Left colon (tissue), 2 donors: ENCODE data around the gene NADSYN1. TPM values are rescaled to one million over a fixed set of nuclear protein-coding genes. Genes with fewer than 3 reads are reported as not detected.

ENCODE experiments used
- ATAC-seq: fragments of 200-7000 bp; cut with Tn5 transposase; one replicate; pipeline ENCODE4 v1.9.1; 2020; ENCODE audit warnings: mild to moderate bottlenecking, moderate library complexity
- DNase-seq, 2 donors: peaks; one replicate each; pipeline ENCODE4 v3.0.0-alpha.2; 2020
- intact Hi-C, 2 donors: fragments of 100-400 bp; cut with DNase I in 1 of 2; cut with micrococcal nuclease in 1 of 2; formaldehyde crosslinking; loops; one replicate each; pipeline versions ENCODE4 v1.11.2 to v1.14.0; 2022; cut with DNase I, micrococcal nuclease
- total RNA-seq, 2 donors: library from RNA; stranded (reverse); fragmentation: NEBNext Ultra II Directional; extraction: Animal tissue kit (Norgen Biotek cat#: 25700); gene quantifications; one replicate each; pipeline ENCODE4 v1.2.1, GENCODE V29; 2021
- donor health status: DM: no; HTN: no; CAD: no.
- donor health status: DM: yes; HTN: yes; CAD: no.

The NADSYN1 gene
- total RNA-seq, 2 donors from 2014 or later: 140 to 165 TPM

DNA sequence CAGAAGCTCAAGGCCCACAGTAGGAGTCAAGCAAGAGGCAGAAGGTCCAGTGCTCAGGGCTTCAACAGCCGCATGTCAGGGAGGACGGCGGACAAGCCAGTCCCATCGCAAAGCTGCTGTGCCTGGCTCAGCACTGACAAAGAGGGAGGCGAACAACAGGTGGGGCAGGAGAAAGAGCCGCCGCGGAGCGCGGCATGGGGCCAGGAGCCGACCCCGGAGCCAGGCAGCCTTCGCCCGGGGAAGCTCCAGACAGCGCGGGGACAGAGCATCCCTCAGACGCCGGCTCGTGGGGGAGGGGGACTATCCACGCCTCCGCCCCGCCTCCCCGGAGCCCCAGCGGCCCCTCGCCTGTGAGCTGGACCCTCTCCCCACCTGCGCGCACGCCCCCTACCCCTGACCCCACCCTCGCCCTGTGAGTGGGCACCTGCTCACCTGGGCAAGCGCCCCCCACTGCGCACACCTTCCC, 5.2 kb upstream of the NADSYN1 start:
- DNase-seq (peak in 1 of 2 donors; percentile 70), ATAC-seq (peak; percentile 38)
- intact Hi-C loops: no loop called here

DNA sequence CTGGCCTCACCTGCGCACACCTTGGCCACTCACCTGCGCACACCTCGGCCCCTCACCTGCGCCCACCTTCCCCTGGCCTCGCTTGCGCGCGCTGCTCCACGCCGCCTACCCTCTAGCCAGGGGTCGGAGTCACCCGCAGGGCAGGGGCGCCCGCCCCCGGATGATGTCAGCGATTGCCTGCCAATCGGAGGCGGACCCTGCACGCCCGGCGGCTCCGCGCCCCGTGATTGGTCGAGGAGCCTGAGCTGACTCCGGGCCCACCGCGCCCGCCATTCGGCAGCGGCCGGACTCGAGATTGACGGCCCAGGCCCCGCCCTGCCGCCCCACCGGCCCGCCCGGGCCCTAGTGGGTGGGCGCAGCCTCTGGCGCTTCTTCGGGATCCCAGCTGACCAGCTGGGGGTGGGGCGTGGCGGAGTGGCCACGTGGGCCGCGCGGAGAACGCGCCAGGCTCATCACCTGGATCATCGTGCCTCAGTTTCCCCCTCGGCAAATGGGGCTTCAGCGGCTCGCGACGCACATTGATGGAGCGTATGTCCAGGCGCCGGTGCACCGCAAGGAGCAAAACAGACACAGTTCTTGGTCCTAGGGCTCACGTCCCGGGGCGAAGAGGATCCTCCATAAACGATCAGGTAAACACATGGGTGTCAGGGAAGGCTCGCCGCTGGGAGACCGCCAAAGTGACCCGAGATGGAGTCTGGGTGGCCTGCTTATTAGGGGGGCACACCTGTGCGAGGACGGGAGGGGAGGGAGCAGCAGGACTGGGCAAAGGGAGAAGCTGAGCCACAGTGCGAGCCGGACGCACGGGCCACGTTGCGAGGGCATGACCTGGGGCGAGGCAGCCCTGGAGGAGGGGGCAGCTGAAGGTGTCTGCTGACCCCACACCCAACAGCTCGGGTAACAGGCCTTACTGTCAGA, 4.5 kb upstream of the NADSYN1 start, which contains the start of gene DHCR7:
TSS of gene DHCR7 (minus strand) at position 137 of the 915 bp plus-strand sequence. CDS start 3,441 bp downstream, outside the sequence.
- ATAC-seq: peak; percentile 77
- DNase-seq: peak; percentile 97 to 98
- intact Hi-C loops: no loop called here

DNA sequence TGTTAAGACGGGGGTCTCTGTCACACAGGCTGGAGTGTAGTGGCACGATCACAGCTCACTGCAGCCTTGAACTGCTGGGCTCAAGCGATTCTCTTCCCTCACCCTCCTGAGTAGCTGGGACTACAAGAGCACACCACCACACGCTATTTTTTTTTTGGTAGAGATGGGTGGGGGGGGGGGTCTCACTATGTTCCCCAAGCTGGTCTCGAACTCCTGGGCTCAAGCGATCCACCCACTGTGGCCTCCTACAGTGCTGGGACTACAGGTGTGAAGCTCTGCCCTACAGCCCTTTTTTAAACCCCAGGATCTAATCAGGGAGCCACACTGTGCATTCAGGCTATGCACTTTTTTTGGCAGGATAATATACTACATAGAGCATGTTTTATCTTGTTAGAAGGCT, 3.4 kb upstream of the NADSYN1 start:
- ATAC-seq: no peak

DNA sequence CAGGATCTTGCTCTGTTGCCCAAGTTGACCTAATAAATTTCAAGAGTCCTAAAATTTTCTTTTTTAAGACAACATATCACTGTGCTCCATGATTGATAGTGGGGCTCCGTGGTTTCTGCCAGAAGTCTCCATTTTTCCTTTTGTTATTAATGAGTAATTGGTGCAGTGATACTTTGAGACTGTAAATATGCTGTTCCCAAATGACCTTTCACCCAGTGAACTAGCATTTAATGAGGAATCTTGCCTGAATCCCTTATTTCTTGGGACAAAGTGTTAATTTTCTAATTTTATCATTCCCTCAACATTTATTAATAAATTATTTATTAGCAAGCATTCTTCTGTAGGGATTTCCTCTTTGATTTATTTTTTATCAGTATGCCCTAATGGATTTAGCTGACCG, 2.5 kb upstream of the NADSYN1 start:
- DNase-seq (no peak), ATAC-seq (no peak)
- intact Hi-C loops: no loop called here

More for the DNA sequence above, 3.4 kb upstream of the NADSYN1 start:
- intact Hi-C loops: no loop called here
- peak in 1 of 2 donors; percentile 19 for DNase-seq

DNA sequence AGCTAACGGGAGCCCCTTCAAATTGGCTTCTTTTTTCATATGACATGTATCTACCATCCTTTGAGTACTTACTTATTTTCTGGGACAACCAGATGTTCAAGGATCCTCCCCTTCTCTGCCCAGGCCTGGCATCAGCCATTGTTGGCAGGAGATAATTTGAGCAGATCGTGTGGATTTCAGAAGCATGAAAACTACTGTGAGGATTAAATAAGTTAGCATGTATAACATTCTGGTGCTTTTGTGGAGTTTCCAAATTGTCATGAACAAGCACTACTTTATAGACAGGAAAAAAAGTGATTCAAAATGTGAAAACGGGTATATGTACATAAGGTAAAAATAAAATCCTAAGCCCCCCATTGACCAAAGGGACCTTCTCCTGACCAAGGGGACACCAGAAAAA, 2.1 kb upstream of the NADSYN1 start:
- DNase-seq: no peak
- intact Hi-C loops: no loop called here
- ATAC-seq: no peak

DNA sequence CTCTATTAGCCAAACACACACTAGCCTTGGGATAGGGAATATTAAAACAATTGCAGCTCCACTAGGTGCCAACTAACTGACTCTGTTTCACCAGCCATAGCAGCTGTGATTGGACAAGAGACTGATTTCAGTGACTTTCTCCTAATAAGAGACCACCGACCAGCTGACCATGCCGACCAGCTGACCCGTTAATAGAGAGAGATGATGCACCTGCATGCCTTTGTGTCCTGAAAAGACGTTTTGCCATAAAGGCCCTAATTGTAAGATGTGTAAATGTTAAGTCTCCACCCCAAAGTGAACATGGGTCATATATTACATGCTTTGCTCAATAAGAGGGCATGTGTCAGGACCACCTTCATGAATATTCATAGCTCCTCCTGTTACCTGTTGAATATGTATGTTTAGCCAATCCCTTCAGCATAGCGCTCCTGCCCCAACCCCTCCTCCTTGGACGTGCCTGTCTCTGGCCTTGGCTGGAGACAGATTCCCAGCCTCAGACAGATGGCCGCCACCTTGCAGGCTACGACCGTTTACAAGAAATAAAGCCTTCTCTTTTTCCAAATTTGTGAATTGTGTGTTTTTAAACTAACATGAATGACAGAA, 1.3 kb upstream of the NADSYN1 start:
- DNase-seq: peak; percentile 55 to 69
- ATAC-seq: peak; percentile 16
- intact Hi-C loops: no loop called here

DNA sequence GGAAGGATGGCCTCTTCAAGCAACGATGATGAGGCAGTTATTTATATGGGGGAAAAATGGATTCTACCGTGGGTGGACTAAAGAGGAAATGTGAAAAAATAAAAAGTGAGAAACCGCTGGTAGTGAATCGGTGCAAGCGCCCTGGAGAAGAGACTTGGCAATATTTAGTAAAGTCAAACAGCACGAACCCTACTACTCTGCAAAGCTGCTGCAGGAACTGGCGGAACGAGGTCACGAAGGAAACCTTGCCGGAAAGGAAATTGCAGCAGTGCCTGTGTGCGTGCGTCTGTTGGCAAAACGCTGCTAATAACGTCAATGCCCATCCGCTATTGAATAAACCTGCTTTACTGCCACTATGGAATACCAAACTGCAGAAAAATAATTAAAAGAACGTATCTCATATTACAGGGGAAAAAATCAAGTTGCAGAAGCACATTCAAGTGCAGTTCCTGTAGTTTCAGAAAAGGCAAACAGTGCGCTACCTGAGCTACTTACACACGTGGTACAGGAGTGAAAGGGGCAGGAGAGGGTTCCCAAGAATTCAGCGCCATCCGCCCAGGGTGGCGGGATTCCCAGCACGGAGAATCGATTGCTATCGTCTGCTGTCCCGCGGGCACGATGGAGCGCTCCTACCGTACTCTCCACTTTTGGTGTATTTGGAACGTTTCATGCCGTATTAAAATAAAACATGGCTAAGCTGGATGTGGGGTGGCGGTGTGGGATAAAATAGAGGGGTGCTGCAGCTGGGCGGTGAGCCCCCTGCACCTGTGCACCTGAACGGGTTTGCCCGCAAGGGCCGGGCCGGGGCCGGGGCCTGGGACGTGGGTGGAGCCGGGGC, 585 bp upstream of the NADSYN1 start:
- peak; percentile 65 to 68 for DNase-seq
- intact Hi-C loops: no loop called here
- ATAC-seq: peak; percentile 16

DNA sequence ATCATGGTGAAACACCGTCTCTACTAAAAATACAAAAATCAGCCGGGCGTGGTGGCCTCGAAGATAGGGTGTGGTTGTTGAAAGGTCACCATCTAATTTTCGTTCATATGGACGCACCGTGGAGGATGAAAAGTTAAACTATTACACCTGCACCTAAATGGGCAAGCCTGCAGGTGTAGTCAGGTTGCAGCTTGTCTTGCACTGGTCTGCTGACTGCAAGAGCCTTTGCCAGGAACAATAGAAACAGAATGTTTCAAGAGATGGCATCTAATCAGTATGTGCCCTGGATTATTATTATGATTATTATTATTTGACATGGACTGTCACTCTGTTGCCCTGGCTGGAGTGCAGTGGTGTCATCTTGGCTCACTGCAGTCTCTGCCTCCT, 908 bp downstream of the NADSYN1 start:
- DNase-seq: no peak
- peak; percentile 7 for ATAC-seq
- intact Hi-C loops: no loop called here

DNA sequence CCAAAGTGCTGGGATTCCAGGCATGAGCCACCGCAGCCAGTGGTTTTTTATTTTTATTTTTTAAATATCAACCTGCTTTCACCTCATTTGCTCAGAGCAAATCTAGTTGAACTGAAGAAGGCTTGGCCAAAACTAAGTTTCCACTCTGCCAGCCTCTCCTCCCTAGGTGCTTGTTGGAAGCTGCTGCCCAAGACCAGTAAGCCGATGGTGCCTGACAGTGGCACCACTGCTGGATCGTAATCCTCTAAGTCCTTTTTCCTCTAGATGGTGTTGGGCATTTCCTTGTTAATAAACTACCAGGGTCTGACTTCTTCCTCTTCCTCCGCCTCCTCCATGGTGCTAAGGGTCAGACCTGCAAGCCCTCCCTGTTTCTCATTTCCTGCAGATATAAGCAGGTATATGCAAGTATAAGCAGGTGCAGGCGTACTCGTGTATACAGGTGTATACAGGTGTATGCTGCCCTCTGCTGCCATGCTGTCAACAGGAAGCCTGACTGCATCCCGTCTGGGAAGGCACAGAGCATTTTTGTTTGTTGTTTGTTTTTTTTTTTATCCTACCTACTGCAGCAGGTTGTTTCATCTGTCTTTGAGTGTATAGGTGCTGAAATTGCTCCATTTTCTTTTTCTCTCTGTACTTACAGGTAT, 1.6 kb downstream of the NADSYN1 start:
- peak; percentile 64 to 73 for DNase-seq
- intact Hi-C loops: no loop called here
- peak; percentile 54 for ATAC-seq

DNA sequence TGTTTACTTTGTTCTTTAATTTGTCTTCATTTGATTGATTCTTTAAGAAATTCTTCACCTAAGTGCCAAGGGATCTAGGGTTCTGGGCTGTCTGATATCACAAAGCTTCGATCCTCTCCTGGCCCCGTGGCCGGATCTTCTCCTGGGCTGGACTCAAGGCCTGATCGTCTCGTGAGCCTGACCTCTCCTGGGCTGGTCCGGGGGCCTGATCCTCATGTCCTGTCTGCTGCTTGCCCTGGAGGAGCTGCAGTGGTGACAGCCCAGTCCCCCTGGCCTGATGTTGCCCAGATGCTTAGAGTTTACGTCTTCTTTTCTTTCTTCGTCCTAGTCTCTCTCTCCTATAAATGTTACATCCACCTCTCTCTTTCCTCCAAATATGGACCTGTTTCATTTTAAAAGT, 3.3 kb downstream of the NADSYN1 start:
- DNase-seq (no peak), ATAC-seq (no peak)
- intact Hi-C loops: no loop called here

DNA sequence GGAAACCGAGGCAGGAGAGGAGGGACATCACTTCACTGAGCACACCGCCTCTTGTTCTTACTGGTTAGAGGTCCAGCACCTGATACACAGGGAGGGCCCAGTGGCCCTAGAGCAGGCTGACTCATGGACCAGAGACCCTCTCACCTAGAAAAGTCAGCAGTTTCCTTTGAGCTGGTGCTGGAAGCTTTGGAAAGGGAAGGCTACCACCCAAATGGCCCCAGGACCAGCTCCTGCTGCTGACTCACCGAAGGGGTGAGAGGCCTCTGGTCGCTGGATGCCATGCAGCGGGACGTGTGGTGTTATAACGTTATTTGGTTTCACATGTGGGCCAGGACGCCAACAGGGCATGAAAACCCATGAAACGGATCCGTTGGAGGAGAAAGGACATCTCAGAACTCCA, 3.8 kb downstream of the NADSYN1 start:
- intact Hi-C loops: no loop called here
- ATAC-seq (no peak), DNase-seq (no peak)

DNA sequence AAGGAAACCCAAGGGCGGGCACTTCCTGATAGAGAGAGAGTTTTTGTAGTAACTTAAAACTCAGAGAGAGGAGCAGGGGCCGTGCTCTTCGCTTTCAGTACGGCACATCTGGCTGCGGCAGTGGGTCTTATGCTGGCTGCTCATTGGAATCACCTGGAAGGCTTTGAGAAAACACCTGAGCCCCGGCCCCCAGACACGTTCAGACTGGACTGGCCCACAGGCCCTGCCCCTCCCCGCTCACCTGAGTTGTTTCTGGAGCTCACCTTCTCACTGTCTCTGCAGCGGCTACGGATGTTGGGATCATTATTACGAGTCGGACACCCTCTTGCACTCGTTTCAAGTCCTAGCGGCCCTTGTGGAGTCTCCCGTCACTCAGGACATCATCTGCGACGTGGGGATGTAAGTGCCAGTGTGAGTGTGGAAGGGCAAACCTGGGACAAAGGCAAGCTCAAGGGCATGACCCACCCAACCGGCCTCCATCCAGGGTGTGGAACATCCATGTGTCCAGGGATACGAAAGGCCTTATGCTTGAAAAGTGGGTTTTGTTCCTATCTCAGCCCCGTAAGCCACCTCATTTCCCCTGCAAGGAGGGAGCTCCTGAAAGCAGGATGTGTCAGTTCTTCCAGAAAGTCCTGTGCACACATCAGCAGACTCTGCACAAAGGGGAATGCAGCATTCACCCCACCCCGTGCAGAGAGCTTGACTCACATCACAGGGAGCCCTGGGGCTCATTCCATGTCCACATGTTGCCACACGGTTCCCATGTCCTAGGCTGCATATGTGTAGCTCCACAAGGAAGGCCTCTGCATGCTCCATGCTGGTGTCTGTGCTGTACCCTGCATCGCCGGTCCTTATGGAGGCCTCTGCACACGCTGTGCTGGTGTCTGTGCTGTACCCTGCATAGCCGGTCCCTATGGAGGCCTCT, 5.4 kb downstream of the NADSYN1 start:
- intact Hi-C loops: no loop called here
- ATAC-seq: no peak

DNA sequence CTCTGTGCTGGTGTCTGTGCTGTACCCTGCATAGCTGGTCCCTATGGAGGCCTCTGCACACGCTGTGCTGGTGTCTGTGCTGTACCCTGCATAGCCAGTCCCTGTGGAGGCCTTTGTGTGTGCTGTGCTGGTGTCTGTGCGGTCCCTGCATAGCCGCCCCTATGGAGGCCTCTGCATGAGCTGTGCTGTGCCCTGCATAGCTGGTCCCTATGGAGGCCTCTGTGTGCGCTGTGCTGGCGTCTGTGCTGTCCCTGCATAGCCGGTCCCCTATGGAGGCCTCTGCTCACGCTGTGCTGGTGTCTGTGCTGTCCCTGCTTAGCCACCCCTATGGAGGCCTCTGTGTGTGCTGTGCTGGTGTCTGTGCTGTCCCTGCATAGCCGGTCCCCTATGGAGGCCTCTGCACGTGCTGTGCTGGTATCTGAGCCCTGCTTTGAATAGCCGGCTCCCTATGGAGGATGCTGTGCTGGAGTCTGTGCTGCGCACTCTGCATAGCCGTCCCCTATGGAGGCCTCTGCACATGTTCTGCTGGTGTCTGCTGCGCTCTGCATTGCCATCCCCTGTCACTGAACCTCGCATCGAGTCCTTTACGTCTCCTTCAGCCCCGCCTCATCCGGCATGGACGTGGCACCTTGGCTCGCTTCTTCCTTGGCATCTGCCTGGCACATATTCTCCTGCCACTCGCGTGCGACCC, 6.2 kb downstream of the NADSYN1 start:
- ATAC-seq (no peak), DNase-seq (no peak)
- intact Hi-C loops: no loop called here

More for the DNA sequence above, 5.4 kb downstream of the NADSYN1 start:
- no peak for DNase-seq

DNA sequence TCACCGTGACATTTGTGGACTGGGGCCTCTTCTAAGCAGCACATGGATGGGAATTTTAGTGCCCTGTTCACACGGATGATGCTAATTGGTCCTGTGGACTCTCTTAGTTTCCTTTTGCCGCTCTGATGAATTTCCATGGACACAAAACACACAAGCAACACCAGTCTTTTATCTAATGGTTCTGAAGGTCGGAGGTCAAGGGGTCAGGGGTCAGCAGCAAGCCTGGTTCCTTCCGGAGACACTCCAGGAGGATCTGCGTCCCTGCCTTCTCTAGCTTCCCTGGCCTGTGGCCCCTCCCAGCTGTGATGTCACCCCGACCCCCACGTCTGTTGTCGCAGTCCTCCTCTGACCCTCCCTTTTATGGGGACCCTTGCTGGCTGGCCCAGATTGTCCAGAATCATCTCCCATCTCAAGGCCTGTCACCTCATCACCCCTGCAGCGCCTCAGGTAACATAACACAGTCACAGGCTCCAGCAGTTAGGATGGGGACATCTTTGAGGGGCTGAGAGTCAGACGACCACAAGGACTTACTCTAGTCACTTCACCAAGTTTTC, 6.8 kb downstream of the NADSYN1 start:
- DNase-seq (no peak), ATAC-seq (no peak)
- intact Hi-C loops: no loop called here

DNA sequence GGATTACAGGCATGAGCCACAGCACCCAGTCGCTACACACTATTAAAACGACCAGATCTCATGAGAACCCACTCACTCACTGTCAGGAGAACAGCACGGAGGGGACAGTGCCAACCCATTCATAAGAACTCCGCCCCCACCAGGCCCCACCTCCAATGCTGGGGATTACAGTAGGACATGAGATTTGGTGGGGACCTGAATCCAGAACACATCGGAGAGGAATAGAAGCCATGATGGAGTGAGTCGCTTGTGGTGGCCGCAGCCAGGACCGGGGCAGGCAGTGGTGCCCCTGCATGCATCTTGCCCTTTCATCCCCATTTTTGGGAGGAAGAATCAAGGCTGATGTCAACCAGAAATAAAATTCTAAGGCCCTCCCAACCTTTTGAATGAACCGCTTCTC, 8.7 kb downstream of the NADSYN1 start:
- no peak for ATAC-seq
- no peak for DNase-seq
- intact Hi-C loops: no loop called here

DNA sequence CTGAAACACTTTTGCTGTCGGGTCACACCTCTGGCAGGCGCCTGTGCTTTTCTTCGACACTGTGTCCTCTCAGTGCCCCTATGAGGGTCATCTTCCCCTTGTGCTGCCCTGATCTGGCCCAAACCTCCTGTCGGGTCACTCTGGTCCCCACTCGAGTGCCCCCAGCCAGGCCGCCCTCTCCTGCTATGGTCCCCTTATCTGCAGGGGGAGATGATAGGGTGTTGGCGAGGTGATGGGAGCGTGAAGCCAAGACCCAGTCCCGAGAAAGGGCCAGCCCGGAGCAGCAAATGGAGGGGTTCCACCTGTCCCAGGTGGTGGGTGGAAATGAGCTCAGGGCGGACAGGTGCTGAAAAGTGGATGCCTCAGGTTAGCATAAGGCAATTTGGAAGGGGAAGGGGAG, 9.7 kb downstream of the NADSYN1 start:
- DNase-seq (no peak), ATAC-seq (no peak)
- intact Hi-C loops: no loop called here
